Measurements from ENCODE around the gene MYH10.
"Not testable (repeated sequence)": the region's sequence is repeated elsewhere in the genome, so short reads cannot be mapped to it uniquely, and the experiment has no call there.

MYH10 gene

DNA sequence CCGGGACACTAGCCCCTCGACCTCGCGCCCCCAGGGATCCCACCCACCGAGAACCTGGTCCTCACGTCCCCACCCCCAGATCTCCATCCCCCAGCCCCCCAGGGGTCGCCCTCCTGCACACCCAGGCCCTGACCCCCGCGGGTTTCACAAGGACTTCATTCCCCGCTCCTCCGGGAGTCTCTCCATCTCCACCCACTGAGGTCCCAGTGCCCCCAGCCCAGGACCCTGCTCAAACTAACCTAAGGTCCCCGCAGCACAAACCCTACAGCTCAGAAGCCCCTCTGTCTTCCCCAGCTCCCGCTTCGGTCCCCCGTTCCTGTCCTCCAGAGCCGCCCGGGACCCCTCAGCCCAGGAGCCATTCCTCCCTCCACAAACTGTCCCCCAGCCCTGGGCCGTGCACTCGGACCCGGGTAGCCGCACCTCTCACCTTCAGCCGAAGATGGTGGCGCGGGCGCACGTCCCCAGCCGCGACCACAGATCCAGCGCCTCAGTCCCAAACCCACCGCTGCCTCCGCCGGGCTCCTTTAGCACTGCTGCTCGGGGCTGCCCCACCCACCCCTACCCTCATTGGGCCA lies at the start of gene MYH10:
Gene MYH10 (minus strand): TSS at position 499 of the 575 bp plus-strand sequence. CDS start 7,479 bp downstream, outside the sequence.
- DNase-seq = no peak

DNA sequence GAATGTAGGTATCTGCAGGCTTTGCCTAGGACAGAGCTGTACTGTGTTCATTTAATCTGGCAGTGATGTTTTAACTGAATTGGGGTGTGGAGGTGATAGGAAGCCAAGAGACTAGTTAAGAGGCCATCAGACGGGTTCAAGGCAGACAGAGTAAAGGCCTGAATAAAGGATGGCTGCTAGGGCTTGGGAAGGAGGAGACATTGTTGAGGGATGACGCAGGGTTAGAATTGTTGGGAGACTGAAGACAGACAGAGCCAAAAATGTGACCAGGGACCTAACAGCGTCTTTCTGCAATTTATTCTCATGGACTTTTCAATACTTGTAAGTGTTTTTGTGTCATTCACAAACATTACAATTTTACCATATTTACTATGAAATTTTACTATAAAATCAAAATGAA lies 48.6 kb upstream of the MYH10 start:
- no peak for DNase-seq

DNA sequence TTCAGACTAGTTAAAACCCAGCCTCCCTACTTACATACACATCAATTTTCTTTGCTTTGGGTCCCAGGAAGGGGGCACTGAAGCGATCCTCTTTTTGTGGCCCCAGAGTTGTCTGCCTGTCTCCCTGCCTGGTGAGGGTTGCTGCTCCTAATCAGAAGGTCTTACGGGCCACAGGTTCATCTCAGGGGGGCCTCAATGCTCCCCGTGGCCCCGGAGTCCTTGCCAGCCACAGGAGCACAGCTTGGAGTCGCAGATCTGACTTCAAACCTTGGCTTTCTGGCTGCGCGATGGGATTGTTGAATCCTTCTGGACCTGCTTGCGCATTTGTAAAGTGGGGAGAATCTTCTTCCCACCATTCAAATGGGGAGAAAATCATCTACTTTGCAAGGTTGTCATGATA lies 44.8 kb upstream of the MYH10 start:
- DNase-seq = no peak

DNA sequence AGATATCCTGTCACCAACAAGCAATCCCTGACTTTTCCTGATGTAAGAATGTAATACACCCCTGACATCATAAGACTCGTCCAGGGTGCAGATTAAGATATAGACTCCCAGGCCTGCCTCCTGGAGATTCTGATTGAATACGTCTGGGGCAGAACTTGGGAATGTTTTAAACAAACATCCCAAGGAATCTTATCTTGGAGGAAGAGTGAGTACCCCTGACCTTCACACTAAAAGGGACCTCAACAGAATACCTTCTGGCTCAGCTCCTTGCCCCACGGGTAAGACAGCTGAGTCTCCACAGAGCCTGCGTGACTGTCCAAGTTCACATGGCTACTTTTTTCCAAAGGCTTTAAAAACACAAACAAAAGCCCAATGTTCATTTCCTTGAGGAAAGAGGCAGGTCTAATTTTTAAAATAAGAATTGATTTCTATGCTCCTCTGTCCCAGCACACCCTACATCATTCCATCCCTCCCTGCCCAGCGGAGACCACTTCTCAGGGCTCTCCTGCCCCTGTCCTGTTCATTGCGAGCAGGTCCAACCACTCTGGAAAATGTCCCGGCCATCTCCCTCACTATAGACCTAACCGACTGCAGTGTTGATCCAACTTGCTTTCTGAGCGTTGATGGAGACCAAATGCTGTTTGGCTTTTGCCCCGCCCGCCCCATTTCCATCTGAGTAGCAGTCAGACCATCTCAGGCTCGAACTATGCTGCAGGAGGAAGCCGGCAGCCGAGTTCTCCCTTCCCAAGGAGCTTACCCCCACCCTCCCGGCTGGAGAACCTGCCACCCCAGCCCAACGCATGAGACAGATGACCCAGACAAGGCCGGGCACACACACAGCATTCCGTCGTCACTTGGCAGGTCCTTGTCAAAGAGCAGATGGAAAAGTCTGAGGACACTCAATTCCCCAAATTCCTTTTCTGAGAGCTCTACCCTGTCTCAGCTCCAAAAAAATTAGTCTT lies 44.1 kb upstream of the MYH10 start:
- DNase-seq = no peak

DNA sequence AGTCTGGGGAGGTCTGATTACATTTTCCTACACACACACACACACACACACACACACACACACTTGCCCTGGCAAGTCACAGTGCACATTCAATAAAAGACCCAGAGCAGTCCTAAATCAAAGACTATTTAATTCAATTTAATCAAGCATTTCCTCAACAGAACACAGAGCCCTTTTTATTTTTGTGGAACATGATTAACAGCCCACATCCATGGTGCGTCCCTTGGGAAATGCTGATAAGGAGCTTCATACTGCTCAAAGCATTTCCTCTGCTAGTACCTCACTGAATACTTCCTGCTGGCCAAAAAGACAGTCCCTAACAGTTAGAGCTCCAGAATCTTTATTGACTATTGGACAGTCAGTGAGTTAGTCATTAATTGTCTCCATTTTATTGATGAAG lies 43.1 kb upstream of the MYH10 start:
- DNase-seq = no peak

DNA sequence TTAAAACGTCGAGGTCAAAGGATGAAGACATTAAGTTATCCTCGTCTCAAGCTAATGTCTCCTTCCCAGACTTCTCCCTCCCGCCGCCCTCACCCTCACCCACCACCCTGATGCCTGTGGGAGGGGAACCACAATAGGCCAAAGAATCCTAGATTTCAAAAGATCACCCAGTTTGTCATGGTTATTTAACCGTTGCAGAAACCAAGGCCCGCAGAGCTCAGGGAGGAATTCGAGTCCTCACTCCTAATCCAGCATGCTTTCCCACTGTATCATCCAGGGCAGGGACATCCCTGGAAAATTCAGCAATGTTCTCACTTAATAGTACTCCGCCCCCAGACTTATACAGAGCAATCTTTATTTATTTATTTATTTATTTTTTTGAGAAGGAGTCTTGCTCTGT lies 41.8 kb upstream of the MYH10 start:
- DNase-seq = no peak

DNA sequence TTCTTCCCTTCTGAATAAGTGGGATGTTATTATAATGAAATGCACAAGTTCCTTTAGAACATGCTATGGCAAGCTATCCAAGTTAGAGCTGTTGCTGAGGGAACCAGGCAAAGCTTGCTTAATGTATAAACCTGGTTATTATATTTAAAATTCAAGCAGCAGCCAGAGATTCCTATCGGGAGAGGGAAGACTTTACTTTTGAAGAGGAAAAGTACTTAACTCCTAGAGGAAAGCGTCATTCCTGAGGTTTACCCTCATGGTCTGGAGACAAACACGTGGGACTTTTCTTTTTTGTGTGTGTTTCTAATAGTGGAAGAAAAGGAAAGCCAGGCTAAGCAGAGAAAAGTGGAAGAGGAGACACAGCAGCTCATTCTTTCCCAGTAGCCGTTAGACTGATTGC lies 39.9 kb upstream of the MYH10 start:
- no peak for DNase-seq

DNA sequence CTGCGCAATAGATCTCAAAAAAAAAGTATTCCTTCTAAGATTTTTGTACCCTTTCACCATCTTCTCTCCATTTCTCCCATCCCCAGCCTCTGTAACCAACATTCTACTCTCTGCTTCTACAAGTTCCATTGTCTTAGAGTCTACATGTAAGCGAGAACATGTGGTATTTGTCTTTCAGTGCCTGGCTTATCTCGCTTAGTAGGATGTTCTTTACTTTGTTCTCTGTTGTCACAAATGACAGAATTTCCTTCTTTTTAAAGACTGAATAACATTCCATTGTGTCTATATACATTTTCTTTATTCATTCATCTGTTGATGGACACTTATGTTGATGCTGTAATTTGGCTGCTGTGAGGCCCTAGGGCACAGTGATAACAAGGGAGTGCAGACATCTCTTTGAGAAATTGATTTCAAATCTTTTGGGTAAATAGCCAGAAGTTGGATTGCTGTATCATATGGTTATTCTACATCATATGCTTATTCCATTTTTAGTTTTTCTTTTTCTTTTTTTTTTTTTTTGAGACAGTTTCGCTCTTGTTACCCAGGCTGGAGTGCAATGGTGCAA lies 37.7 kb upstream of the MYH10 start:
- no peak for DNase-seq

DNA sequence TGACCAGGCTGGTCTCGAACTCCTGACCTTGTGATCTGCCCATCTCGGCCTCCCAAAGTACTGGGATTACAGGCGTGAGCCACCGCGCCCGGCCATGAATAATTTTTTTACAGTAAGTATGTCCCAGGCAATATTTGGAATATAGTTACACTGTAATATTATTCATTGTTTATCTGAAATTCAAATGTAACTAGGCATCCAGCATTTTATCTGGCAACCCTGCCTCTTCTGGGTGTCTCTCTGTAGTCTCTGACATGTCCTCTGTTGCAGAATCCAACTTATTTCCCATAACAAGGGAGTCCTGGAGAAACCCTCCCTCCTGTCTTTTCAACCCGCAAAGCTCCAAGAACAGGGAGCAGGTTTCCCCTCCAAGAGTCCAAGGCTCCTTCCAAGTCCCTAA lies 36.9 kb upstream of the MYH10 start:
- no peak for DNase-seq

DNA sequence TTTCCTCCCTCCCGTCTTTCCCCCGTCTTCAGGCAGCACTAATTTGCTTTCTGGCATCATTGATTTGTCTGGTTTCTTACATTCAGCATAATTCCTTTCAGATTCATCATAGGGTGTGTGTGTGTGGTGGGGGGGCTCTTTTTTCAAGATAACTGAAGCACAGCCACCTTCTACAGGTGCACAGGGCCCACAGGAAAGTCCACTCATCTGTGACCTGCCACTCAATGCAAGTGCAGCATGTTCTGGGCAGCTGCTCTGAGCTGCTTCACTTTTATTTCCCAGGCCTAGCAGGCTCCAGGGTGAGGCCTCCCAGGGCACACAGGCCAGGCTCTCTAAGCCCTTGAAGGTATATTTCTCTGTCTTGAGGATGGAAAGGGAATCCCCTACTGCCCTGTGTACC lies 35.2 kb upstream of the MYH10 start:
- no peak for DNase-seq

DNA sequence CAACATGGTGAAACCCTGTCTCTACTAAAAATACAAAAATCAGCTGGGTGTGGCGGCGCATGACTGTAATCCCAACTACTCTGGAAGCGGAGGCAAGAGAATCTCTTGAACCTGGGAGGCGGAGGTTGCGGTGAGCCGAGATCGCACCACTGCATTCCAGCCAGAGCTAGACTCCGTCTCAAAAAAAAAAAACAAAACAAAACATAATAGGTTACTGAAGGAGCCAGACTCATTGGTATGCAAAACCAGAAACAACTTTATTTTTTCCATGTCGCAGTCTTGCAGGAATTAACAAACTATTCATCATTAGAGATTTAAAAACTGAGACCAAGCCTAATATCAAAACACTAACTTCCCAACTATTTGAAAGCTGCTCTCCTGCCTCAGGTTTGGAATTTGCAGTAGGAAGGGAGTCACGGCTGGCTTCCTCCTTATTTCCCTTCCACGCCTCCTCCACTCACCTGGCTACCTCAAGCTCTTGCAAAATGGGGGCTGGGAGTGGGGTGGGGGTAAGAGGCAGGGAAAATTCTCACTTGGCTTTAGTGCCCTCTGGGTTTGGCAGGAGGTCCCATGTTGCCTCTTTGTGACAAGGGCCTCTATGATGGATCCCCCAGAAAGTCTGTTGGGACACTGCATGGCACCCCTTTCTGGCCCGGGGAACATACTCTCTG lies 34.1 kb upstream of the MYH10 start:
- DNase-seq = no peak

DNA sequence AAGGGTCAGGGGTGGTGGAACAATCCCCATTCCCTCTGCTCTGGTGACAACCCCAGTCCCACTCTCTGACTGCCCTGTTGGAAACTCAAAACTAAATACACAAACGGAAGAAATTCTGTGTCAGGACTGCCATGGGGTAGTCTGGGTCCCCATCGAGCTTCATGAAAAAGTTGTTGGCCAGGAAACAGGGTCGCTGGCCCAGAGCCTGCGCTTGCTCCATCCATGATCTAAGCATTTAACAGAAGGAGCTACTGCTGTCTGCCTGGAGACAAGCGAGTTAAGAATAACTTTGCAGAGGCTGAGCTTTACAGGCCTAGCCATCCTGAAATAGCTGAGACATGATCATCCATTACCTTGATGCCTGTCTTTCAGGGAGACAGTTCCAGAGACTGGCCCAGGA lies 32.4 kb upstream of the MYH10 start:
- no peak for DNase-seq

DNA sequence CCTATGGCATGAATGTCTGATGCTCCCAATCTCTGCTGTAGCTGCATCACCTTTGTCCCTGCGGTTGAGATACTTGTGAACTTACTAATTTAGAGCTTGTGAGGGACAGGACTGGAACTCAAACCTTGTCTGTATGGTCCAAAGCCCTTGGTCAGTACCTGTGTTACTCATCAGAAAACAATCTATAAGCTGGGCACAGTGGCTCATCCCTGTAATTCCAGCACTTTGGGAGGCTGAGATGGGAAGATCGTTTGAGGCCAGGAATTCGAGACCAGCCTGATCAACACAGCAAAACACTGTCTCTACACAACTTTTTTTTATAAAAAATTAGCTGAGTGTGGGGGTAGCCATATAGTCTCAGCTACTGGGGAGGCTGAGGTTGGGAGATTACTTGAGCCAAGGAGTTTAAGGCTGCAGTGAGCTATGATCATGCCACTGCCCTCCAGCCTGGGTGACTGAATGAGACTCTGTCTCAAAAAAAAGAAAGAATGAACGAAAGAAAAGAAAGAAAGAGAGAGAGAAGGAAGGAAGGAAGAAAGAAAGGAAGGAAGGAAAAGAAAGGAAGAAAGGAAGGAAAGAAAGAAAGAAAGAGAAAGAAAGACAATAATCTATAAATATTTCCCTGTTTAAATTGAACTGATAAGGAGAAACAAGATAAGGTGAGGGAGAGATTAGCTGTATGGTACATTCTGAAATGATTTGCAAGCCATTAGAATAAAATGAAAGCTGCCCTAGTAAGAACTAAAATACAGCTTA lies 31.7 kb upstream of the MYH10 start:
- no peak for DNase-seq

DNA sequence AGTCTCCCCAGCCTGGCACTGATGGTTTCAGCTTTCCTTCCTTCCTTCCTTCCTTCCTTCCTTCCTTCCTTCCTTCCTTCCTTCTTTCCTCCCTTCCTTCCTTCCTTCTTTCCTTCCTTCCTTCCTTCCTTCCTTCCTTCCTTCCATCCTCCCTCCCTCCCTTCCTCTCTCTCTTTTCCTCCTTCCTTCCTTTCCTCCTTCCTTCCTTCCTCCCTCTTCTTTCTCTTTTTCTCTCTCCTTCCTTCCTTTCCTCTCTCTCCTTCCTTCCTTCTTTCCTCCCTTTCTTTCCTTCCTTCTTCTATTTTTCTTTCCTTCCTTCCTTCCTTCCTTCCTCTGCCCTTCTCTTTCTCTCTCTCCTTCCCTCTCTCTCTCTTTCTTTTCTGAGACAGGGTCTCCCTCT lies 30.2 kb upstream of the MYH10 start:
- not testable (repeated sequence) for DNase-seq

DNA sequence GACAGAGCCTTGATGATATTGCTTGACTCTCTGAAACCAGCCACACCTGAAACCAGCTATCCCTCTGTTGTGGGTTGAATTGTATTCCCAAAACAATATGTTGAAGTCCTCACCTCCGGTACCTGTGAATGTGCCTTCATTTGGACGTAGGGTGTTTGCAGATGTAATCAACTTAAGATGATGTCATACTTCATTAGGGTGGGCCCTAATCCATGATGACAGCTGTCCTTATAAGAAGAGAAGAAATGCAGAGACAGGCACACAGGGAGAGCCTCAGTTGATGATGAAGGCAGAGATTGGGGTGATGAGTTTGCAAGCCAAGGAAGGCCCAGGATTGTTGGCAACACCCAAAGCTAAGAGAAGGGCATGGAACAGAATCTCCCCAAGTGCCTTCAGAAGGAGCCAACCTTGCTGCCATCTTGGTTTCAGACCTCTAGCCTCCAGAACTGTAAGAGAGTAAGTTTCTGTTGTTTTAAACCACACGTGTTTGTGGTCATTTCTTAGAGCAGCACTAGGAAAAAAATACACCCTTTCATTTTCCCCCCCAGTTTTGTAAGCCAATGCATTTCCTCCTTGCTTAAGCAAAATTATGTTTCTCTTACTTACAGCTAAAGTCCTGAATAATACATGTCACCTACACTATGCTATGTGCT lies 29.4 kb upstream of the MYH10 start:
- no peak for DNase-seq

DNA sequence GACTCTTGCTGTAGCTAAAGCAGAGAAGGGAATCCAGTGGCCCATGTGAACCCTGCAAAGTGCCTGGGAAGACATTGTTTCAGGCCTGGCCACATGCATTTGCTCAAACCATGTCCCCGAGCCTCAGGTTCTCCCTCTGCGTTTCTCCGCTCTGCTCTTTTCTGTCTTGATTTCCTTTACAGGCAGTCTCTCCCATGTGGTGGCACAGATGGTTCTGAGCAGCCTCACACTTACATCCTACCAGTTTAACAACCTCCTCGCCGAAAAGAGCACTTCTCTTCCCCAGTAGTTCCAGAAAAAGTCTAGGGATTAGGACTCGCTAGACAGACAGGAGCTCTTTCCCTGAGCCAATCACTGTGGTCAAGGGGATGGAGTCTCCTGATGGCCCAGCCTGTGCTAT lies 28.3 kb upstream of the MYH10 start:
- no peak for DNase-seq

DNA sequence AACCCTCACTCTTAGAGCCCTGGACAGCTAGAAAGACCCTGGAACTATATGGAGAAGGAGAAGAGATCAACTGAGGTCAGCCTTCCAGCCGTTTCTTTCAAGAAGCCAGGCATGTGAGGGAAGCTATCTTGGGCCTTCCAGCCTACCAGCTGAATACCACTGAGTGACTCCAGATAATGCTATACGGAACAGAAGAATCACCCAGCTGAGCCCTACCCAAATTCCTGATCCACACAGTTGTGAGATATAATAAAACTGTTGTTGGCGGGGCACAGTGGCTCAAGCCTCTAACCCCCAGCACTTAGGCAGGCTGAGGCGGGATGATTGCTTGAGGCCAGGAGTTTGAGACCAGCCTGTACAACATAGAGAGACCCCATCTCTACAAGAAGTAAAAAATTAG lies 26.2 kb upstream of the MYH10 start:
- DNase-seq = no peak

DNA sequence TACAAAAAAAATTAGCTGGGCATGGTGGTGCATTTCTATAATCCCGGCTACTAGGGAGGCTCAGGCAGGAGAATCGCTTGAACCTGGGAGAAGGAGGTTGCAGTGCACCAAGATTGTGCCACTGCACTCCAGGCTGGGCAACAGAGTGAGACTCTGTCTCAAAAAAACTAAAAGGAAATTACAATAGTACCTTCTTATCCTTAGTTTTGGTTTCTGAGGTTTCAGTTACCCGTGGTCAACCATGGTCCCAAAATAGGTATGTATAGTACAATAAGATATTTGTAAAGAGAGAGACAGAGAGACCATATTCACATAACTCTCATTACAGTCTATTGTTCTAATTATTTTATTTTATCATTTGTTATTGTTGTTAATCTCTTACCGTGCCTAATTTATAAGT lies 24.3 kb upstream of the MYH10 start:
- DNase-seq = no peak

DNA sequence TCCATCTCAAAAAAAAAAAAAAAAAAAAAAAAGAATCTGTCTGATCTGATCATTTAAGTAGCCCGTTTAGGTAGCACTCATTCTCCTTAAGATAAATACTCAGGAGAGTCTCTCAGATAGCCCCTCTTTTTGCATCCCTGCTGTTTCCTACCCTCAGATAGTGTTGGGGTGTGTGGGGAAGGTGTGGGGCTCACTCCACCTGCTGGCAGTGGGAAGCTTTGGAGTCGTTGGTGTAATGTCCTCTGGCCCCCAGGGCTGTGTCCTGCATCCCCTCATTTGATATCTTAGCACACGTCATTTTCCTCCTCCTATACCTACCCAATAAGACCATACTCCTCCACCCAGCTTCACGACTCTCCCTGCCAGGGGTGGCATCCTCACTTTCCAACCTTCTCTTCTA lies 20.5 kb upstream of the MYH10 start:
- no peak for DNase-seq

DNA sequence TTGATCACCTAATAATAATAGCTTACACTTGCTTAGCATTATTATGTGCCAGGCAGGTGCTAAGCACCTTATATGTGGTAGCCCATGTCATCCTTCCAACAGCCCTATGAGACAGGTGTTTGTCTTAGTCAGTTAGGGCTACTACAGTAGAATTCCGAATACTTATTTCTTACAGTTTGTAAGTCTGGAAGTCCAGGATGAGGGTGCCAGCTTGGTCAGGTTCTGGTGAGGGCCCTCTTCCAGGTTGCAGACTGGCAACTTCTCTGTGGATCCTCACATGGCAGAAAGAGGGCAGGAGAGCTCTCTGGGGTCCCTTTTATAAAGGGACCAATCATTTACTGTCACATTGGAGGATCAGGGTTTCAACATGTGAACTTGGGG lies 19.6 kb upstream of the MYH10 start:
- DNase-seq = no peak

DNA sequence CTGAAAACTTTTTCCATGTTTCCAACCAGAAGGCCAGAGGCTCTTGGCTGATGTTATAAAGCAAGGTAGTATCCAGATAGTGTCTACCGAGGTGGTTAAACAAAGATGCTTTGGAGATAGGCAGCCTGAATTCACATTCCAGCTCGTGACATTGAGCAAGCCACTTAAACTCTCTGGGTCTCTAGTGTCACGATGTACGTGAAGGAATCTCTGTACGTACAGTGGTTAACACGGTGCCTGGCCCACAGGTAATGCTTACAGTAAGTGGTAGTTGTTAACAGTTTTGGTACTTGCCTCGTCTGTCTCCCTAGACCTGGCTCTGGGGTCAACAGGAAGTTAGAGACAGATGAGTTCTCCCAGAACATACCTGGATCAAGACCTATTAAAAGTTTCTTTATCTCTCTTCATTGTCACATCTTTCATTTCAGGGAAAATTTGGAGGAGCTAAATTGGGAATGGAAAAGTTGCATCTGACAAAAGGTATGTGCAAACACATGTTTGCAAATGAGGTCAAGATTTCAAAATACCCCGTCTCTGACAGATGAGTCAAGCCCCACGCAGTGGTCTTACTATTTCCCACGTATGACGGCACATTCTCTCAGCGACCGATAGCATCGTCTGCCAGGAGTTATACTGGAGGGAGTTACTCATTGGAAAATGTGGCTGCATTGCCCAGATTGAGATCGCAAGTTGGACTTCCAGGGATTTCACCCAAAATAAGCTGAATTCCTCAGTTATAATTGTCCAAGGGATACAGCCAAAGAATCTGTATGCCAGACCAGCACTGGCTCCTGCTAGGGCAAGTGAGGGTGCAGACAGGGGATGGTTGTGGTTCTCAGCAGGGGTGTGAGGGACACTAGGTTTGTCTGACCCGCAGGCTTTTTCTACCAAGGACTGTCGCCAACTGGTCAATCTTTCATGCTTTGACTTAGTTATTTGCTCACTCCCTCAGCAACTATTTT lies 18.9 kb upstream of the MYH10 start:
- DNase-seq = no peak
